ENCODE results near the gene CD68. TPM values are rescaled to one million over a fixed set of nuclear protein-coding genes. Genes with fewer than 3 reads are reported as not detected.

The CD68 gene
- total RNA-seq, 3 donors from 2014 or later, result 49.8 to 220 (median 70.5) TPM

- DNase-seq (ENCODE audit: low spot score in 2 of 2), result no peak
- no peak overlapping the region for H3K4me3 ChIP-seq
- H3K36me3 ChIP-seq, result no peaks in the 10 kb centered on the region
- H3K4me1 ChIP-seq, result no peaks in the 10 kb centered on the region
- peaks cover 0 to 6% of the 10 kb centered on the region in 2 donors for H3K9me3 ChIP-seq
- TF ChIP-seq POLR2AphosphoS5 (IDR thresholded peaks at IDR 0.05) (no peak), POLR2A (IDR thresholded peaks at IDR 0.05) (no peak), CTCF (IDR thresholded peaks at IDR 0.05) (no peak)
- no peaks in the 10 kb centered on the region for H3K27me3 ChIP-seq
- intact Hi-C loops (cut with DNase I; ENCODE audit: low total_unique reads), result no loop called here
- H3K27ac ChIP-seq, result no peak overlapping the region
Measured at GRCh38 chr17:7541074-7541621, 38.3 kb upstream of the CD68 start.

GRCh38 chr17:7544911-7545310 lies 34.5 kb upstream of the CD68 start:
- DNase-seq (ENCODE audit: low spot score in 2 of 2), result no peak
- no peak for TF ChIP-seq POLR2A (IDR thresholded peaks at IDR 0.05)
- TF ChIP-seq CTCF (IDR thresholded peaks at IDR 0.05), result no peak
- no peak for TF ChIP-seq POLR2AphosphoS5 (IDR thresholded peaks at IDR 0.05)
- H3K9me3 ChIP-seq, result no peaks in the 10 kb centered on the region
- no peak overlapping the region for H3K4me3 ChIP-seq
- intact Hi-C loops (cut with DNase I; ENCODE audit: low total_unique reads), result no loop called here
- H3K36me3 ChIP-seq, result no peaks in the 10 kb centered on the region
- H3K4me1 ChIP-seq, result peaks cover 2 to 6% of the 10 kb centered on the region in 2 donors
- H3K27me3 ChIP-seq, result no peaks in the 10 kb centered on the region
- no peak overlapping the region for H3K27ac ChIP-seq

GRCh38 chr17:7548585-7549400 lies 30.6 kb upstream of the CD68 start, which contains the start of gene TNFSF12:
TNFSF12 (plus strand) TSS chr17:7549058; CDS start chr17:7549154, 96 bp downstream.
- DNase-seq (ENCODE audit: low spot score in 2 of 2), result peak; percentile 27 to 70

GRCh38 chr17:7549401-7550055 lies 29.9 kb upstream of the CD68 start:
- intact Hi-C loops (cut with DNase I; ENCODE audit: low total_unique reads), result no loop called here
- H3K9me3 ChIP-seq, result no peaks in the 10 kb centered on the region
- H3K27ac ChIP-seq, result peak overlapping the region; percentile 89 to 94
- H3K4me1 ChIP-seq, result peaks cover 2 to 6% of the 10 kb centered on the region in 2 donors
- H3K4me3 ChIP-seq, result peak overlapping the region; percentile 67 to 77 (median 76)
- no peaks in the 10 kb centered on the region for H3K27me3 ChIP-seq
- no peak for DNase-seq (ENCODE audit: low spot score in 2 of 2)
- H3K36me3 ChIP-seq, result no peaks in the 10 kb centered on the region
- TF ChIP-seq CTCF (IDR thresholded peaks at IDR 0.05) (no peak), POLR2A (IDR thresholded peaks at IDR 0.05) (no peak), POLR2AphosphoS5 (IDR thresholded peaks at IDR 0.05) (no peak)

More at GRCh38 chr17:7548585-7549400, 30.6 kb upstream of the CD68 start, which contains the start of gene TNFSF12:
- peaks cover 2 to 6% of the 10 kb centered on the region in 2 donors for H3K4me1 ChIP-seq
- H3K9me3 ChIP-seq, result no peaks in the 10 kb centered on the region
- H3K36me3 ChIP-seq, result no peaks in the 10 kb centered on the region
- TF ChIP-seq POLR2AphosphoS5 (IDR thresholded peaks at IDR 0.05), result no peak
- peak in 2 of 3 donors; percentile 12 to 14 for TF ChIP-seq CTCF (IDR thresholded peaks at IDR 0.05)
- TF ChIP-seq POLR2A (IDR thresholded peaks at IDR 0.05), result no peak
- H3K4me3 ChIP-seq, result peak within 1 kb of the TSS; percentile 67 to 77 (median 76)
- intact Hi-C loops (cut with DNase I; ENCODE audit: low total_unique reads), result no loop called here
- H3K27me3 ChIP-seq, result no peaks in the 10 kb centered on the region
- peak within 1 kb of the TSS; percentile 89 to 94 for H3K27ac ChIP-seq
